Measurements from ENCODE around the gene PRCC.

Gene PRCC

DNA sequence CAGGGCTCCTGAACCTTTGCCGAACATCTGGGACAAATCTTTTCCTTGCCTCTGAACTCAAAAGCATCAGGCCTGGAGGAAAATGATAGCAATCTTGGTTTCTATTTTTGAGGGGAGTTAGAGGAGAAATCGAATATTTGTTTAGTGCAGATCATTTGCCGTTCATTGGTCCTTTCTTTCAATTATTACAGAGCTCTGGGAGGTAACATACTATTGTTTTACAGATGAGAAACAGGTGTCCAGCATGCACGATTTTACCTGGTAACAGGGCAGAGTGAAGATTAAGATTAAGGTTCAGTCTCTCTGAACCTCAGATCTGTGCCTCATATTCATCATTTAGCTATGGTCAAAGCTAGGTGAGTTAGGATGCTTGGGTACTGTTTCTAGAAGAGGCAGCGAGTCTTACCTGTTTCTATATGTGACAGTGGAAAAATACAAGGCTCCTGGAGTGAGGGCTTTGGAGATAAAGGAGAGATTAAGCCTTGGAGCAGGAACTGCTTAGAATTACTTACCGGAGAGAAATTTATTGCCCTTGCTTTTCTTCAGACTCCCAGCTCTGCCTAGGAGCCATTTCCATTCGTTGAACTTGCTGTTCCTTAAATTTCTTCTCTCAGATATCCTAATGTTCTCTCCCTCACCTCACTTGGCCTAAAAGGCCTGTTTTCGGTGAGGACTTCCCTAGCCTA, 1.4 kb downstream of the PRCC start:
- TF ChIP-seq, protein P1, sequence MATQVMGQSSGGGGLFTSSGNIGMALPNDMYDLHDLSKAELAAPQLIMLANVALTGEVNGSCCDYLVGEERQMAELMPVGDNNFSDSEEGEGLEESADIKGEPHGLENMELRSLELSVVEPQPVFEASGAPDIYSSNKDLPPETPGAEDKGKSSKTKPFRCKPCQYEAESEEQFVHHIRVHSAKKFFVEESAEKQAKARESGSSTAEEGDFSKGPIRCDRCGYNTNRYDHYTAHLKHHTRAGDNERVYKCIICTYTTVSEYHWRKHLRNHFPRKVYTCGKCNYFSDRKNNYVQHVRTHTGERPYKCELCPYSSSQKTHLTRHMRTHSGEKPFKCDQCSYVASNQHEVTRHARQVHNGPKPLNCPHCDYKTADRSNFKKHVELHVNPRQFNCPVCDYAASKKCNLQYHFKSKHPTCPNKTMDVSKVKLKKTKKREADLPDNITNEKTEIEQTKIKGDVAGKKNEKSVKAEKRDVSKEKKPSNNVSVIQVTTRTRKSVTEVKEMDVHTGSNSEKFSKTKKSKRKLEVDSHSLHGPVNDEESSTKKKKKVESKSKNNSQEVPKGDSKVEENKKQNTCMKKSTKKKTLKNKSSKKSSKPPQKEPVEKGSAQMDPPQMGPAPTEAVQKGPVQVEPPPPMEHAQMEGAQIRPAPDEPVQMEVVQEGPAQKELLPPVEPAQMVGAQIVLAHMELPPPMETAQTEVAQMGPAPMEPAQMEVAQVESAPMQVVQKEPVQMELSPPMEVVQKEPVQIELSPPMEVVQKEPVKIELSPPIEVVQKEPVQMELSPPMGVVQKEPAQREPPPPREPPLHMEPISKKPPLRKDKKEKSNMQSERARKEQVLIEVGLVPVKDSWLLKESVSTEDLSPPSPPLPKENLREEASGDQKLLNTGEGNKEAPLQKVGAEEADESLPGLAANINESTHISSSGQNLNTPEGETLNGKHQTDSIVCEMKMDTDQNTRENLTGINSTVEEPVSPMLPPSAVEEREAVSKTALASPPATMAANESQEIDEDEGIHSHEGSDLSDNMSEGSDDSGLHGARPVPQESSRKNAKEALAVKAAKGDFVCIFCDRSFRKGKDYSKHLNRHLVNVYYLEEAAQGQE (IDR thresholded peaks at IDR 0.05; ENCODE audit: insufficient read depth in 1 of 2, low read depth in 2 of 2, low read length in 2 of 2), result no peak
- no peak for TF ChIP-seq POLR2AphosphoS5 (IDR thresholded peaks at IDR 0.05; ENCODE audit: low read depth, low read length)
- no peak for TF ChIP-seq SIN3A (IDR thresholded peaks at IDR 0.05; ENCODE audit: borderline replicate concordance, insufficient read depth, low read length)
- TF ChIP-seq TAF1 (IDR thresholded peaks at IDR 0.05; ENCODE audit: borderline replicate concordance, insufficient read depth, low read length), result no peak
- TF ChIP-seq FOXP2 (optimal IDR thresholded peaks at IDR 0.05; ENCODE audit: borderline replicate concordance, extremely low read depth, extremely low read length, insufficient read depth), result no peak

DNA sequence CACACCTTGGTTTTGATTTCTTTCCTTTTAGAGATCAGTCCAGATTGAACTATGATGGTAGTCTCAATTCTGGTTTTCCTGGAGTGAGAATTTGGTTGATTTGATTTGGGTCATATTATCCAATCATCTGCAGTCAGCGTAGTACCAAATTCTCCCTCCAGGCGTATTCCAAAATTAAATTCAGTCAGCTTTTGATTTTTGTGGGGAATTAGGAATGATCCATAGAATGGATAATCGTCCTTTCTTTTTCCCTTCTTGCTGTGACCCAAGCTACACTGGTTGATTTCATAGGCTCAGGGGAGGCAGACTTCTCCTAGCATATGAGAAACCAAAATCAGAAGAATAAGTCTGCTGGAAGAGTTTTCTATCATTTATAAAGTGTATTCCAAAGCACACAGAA, 4.9 kb downstream of the PRCC start:
- TF ChIP-seq FOXP2 (optimal IDR thresholded peaks at IDR 0.05; ENCODE audit: borderline replicate concordance, extremely low read depth, extremely low read length, insufficient read depth), result no peak

DNA sequence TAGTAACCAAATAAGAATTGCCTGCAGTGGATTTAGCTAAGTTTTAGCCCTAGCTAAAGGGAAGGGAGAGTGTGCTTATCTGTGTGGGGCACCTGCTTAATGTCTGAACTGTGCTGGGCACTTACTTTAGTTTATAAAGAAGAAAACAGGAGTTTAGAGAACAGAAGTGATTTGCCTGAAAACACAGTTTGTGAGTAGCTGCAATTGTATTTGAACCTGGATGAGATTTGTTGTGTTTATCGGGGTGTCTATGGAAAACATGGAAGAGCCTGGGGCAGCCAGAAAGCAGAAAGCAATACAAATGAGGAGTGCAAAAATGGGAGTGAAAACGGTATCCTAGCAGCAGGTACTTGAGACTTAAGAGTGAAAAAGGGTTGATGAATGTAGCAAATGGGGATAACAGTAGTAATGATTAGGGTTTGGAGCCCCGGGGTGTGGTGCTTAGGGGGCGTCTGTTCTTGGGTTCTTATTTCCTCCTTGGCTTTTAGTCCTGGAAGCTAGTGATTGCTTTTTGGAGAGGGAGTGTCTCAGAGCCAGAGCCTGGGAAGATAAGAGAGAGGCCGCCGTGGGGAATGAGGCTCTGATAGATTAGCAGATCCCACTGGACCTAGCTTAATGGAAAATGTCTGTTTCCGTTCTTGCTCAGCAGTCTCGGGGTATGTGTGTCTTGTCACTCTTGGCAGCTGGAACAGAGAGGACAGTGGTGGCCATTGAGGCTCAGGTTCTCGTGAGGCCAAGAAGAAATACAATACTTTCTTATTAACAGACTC, 5.6 kb downstream of the PRCC start:
- TF ChIP-seq FOXP2 (optimal IDR thresholded peaks at IDR 0.05; ENCODE audit: borderline replicate concordance, extremely low read depth, extremely low read length, insufficient read depth) (no peak), POLR2AphosphoS5 (IDR thresholded peaks at IDR 0.05; ENCODE audit: low read depth, low read length) (no peak), SIN3A (IDR thresholded peaks at IDR 0.05; ENCODE audit: borderline replicate concordance, insufficient read depth, low read length) (no peak), TAF1 (IDR thresholded peaks at IDR 0.05; ENCODE audit: borderline replicate concordance, insufficient read depth, low read length) (no peak)
- TF ChIP-seq, protein P1 (IDR thresholded peaks at IDR 0.05; ENCODE audit: insufficient read depth in 1 of 2, low read depth in 2 of 2, low read length in 2 of 2), result no peak

DNA sequence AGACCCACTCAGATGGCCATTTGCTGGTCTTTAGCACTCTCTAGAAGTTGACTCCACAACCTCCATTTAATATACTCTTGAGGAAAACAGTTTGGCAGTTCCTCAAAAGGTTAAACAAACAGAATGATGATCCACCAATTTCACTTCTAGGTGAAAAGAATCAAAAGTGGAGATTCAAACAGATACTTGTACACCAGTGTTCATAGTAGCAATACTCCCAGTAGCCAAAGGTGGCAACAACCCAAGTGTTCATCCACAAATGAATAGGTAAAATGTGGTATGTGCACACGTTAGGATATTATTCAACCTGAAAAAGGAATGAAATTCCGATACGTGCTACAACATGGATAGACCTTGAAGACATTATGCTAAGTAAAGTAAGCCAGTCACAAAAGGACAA, 6.3 kb downstream of the PRCC start:
- TF ChIP-seq, protein P1 (IDR thresholded peaks at IDR 0.05; ENCODE audit: insufficient read depth in 1 of 2, low read depth in 2 of 2, low read length in 2 of 2), result no peak
- TF ChIP-seq POLR2AphosphoS5 (IDR thresholded peaks at IDR 0.05; ENCODE audit: low read depth, low read length) (no peak), TAF1 (IDR thresholded peaks at IDR 0.05; ENCODE audit: borderline replicate concordance, insufficient read depth, low read length) (no peak), FOXP2 (optimal IDR thresholded peaks at IDR 0.05; ENCODE audit: borderline replicate concordance, extremely low read depth, extremely low read length, insufficient read depth) (no peak), SIN3A (IDR thresholded peaks at IDR 0.05; ENCODE audit: borderline replicate concordance, insufficient read depth, low read length) (no peak)

DNA sequence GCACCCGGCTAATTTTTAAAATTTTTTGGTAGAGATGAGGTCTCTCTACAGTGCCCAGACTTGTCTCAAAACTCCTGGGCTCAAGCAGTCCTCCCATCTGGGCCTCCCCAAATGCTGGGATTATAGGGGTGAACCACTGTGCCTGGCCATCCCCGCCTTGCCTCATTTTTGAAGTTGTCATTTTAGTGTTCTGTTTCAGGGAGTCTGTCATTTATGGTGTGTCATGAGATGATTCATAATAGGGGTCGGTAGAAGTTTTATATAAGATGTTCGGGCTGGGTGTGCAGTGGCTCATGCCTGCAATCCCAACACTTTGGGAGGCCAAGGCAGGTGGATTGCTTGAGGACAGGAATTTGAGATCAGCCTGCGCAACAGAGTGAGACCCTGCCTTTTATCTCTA, 8.5 kb downstream of the PRCC start:
- TF ChIP-seq TAF1 (IDR thresholded peaks at IDR 0.05; ENCODE audit: borderline replicate concordance, insufficient read depth, low read length), result no peak
- TF ChIP-seq POLR2AphosphoS5 (IDR thresholded peaks at IDR 0.05; ENCODE audit: low read depth, low read length), result no peak
- TF ChIP-seq, protein P1 (IDR thresholded peaks at IDR 0.05; ENCODE audit: insufficient read depth in 1 of 2, low read depth in 2 of 2, low read length in 2 of 2), result no peak
- TF ChIP-seq SIN3A (IDR thresholded peaks at IDR 0.05; ENCODE audit: borderline replicate concordance, insufficient read depth, low read length), result no peak
- no peak for TF ChIP-seq FOXP2 (optimal IDR thresholded peaks at IDR 0.05; ENCODE audit: borderline replicate concordance, extremely low read depth, extremely low read length, insufficient read depth)
